ENCODE results near the gene PYGM.

GRCh38 chr11:64739871-64740270 lies 19.9 kb downstream of the PYGM start:
- no peak for TF ChIP-seq CTCF (conservative IDR thresholded peaks at IDR 0.05 in 1 of 2, IDR thresholded peaks at IDR 0.05 in 1 of 2; ENCODE audit: low read depth in 1 of 2, low read length in 2 of 2)
- TF ChIP-seq EZH2 (IDR thresholded peaks at IDR 0.05; ENCODE audit: low read length, missing control alignments): no peak

Measured in fibroblast of lung (primary cell).